ENCODE results near the gene EPB41L4B. TPM values are rescaled to one million over a fixed set of nuclear protein-coding genes. Genes with fewer than 3 reads are reported as not detected.

Gene EPB41L4B
- total RNA-seq, 2 donors from 2014 or later, result 41.9 to 122 TPM

DNA sequence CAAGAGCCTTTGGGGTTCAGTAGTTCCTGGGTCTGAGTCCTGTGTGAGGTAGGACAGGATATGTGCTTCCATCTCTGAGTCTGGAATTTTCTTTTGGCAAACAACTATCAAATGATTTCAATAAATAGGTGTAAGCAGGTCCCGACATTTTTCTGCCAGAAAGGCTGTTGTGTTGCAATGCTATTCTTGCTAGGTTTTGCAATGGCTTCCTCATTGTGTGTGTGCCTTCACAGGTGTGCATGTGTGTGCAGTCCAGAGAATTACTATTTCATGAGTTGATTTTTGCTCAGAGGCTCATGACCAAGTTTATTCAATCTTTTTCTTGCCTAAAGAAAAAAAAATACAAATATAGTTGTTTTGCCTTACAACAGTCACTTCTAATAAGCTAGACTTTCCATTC lies 89.3 kb downstream of the EPB41L4B start:
- WGBS, 2 donors, result 22 to 23% methylated on average over 1 of the region's 1 CpG
- TF ChIP-seq POLR2A (IDR thresholded peaks at IDR 0.05), result no peak
- TF ChIP-seq, protein P1, sequence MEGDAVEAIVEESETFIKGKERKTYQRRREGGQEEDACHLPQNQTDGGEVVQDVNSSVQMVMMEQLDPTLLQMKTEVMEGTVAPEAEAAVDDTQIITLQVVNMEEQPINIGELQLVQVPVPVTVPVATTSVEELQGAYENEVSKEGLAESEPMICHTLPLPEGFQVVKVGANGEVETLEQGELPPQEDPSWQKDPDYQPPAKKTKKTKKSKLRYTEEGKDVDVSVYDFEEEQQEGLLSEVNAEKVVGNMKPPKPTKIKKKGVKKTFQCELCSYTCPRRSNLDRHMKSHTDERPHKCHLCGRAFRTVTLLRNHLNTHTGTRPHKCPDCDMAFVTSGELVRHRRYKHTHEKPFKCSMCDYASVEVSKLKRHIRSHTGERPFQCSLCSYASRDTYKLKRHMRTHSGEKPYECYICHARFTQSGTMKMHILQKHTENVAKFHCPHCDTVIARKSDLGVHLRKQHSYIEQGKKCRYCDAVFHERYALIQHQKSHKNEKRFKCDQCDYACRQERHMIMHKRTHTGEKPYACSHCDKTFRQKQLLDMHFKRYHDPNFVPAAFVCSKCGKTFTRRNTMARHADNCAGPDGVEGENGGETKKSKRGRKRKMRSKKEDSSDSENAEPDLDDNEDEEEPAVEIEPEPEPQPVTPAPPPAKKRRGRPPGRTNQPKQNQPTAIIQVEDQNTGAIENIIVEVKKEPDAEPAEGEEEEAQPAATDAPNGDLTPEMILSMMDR (IDR thresholded peaks at IDR 0.05), result no peak
- H3K27ac ChIP-seq, result no peak overlapping the region
- no peak overlapping the region for H3K4me3 ChIP-seq
- H3K27me3 ChIP-seq, result no peaks in the 10 kb centered on the region
- peaks cover 7% of the 10 kb centered on the region for H3K4me1 ChIP-seq
- H3K36me3 ChIP-seq (replicated peaks in 1 of 2; ENCODE audit: insufficient read depth in 1 of 2, low read depth in 2 of 2), result no peaks in the 10 kb centered on the region
- DNase-seq (no peak), ATAC-seq (no peak)
- intact Hi-C loops (cut with DNase I), result loop anchor here (10.0 kb wide), 1 partner anchor 57 kb away; no protein-coding TSS in a partner anchor
- no peaks in the 10 kb centered on the region for H3K9me3 ChIP-seq

DNA sequence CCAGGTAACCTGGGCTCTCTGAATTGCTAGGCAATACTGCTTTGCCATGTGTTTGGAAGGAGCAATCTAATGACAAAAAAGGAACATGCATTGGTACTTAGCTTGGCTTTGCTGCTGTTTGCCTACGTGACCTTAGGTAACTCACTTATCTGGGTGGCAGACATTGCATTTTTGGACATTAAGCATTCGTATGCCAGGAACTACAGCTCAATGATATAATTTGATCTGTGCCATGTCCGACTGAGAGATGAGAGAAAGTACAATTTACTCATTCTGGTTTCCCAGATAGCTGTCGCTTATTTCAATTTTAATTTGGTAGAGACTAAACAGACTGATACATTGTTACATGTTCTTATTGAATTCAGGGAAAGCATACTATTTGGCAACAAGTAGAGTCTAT lies 90.6 kb downstream of the EPB41L4B start:
- Histone ChIP-seq H3K4me3 (no peak overlapping the region), H3K4me1 (peaks cover 7% of the 10 kb centered on the region), H3K27ac (no peak overlapping the region), H3K27me3 (no peaks in the 10 kb centered on the region), H3K36me3 (replicated peaks in 1 of 2; ENCODE audit: insufficient read depth in 1 of 2, low read depth in 2 of 2) (no peaks in the 10 kb centered on the region), H3K9me3 (no peaks in the 10 kb centered on the region)
- ATAC-seq, result no peak
- DNase-seq, result no peak
- intact Hi-C loops (cut with DNase I), result loop anchor here (10.0 kb wide), 1 partner anchor 55 kb away; no protein-coding TSS in a partner anchor
- WGBS, 2 donors, result 47 to 60% methylated on average over 4 of the region's 4 CpGs
- TF ChIP-seq, protein P1 (IDR thresholded peaks at IDR 0.05), result no peak
- TF ChIP-seq POLR2A (IDR thresholded peaks at IDR 0.05), result no peak

DNA sequence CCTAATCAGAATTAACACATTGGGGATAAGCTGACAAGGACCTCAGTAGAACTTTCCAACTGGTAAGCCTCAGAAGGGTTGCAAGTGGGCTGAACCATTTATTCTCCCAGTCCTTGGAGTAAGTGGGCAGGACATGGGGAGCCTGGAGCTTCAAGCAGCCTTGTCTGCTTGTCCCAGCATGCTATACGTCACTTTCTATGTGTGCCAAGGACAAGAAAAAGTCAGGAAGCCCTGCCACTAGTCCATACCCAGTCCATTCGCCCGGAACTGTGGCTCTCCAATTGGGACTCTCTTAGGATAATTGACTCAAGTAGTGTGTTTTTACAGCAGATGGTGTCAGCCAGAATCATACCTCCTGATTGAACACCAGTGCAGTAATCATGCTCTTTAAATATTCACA lies 91.2 kb downstream of the EPB41L4B start:
- H3K27ac ChIP-seq, result no peak overlapping the region
- peaks cover 7% of the 10 kb centered on the region for H3K4me1 ChIP-seq
- intact Hi-C loops (cut with DNase I), result loop anchor here (10.0 kb wide), 1 partner anchor 55 kb away; no protein-coding TSS in a partner anchor
- H3K27me3 ChIP-seq, result no peaks in the 10 kb centered on the region
- WGBS, 2 donors, result 33 to 75% methylated on average over 3 of the region's 3 CpGs
- no peak for ATAC-seq
- no peak for DNase-seq
- H3K4me3 ChIP-seq, result no peak overlapping the region
- no peaks in the 10 kb centered on the region for H3K36me3 ChIP-seq (replicated peaks in 1 of 2; ENCODE audit: insufficient read depth in 1 of 2, low read depth in 2 of 2)
- H3K9me3 ChIP-seq, result no peaks in the 10 kb centered on the region
- TF ChIP-seq, protein P1 (IDR thresholded peaks at IDR 0.05), result no peak
- no peak for TF ChIP-seq POLR2A (IDR thresholded peaks at IDR 0.05)

DNA sequence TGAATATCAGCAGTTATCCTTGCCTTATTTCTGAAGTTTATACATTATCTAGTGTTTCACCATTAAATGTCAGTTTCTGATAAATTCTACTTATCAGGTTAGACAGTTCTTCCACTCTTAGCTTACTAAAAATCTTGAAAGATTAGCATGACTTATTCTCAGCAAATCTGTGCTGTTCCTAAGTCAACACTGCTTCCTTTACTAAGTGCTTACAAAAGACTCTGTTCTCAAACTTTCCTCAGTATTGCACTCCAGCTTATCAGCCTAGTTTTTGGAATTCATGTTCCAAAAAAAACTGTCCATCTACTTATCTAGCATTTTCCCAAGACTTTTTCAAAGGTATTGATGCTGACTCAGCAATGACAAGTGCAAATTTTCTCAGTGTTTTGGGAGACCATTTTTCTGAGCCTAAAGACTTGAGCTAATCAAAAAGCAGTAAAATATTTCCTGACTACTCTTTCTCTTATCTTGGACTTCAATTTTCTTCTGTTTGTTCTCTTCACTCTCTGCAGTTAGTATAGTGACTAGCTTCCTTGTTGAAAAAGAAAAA lies 92.7 kb downstream of the EPB41L4B start:
- Histone ChIP-seq H3K36me3 (replicated peaks in 1 of 2; ENCODE audit: insufficient read depth in 1 of 2, low read depth in 2 of 2) (no peaks in the 10 kb centered on the region), H3K27me3 (no peaks in the 10 kb centered on the region), H3K9me3 (no peaks in the 10 kb centered on the region), H3K4me1 (peaks cover 7% of the 10 kb centered on the region), H3K27ac (no peak overlapping the region), H3K4me3 (no peak overlapping the region)
- ATAC-seq (no peak), DNase-seq (no peak)
- intact Hi-C loops (cut with DNase I), result no loop called here
- TF ChIP-seq, protein P1 (IDR thresholded peaks at IDR 0.05), result no peak
- TF ChIP-seq POLR2A (IDR thresholded peaks at IDR 0.05), result no peak

DNA sequence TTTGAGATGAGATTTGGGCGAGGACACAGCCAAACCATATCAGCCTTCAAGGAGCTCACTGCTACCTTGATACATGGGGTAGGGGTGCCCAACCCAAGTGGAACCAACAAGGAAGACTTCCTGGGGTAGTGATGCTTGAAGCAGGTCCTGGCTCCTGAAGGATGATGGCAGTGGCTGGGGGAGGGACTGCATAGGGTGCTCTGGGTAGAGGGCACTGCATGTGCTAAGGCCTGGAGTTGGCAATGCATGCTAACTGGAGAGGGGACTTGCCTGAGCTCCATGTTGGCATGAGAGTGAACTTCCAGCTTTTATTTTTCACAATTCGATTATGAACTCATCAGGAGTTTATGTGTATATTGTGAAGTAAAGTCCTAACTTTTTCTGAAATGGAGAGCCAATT lies 95.2 kb downstream of the EPB41L4B start:
- Histone ChIP-seq H3K9me3 (no peaks in the 10 kb centered on the region), H3K36me3 (replicated peaks in 1 of 2; ENCODE audit: insufficient read depth in 1 of 2, low read depth in 2 of 2) (no peaks in the 10 kb centered on the region), H3K4me3 (no peak overlapping the region), H3K4me1 (peaks cover 7% of the 10 kb centered on the region), H3K27ac (no peak overlapping the region), H3K27me3 (no peaks in the 10 kb centered on the region)
- ATAC-seq (no peak), DNase-seq (no peak)
- TF ChIP-seq, protein P1 (IDR thresholded peaks at IDR 0.05), result no peak
- no peak for TF ChIP-seq POLR2A (IDR thresholded peaks at IDR 0.05)
- WGBS, 2 donors, result 43 to 44% methylated on average over 2 of the region's 2 CpGs
- intact Hi-C loops (cut with DNase I), result no loop called here

Measured in body of pancreas (tissue), 4 donors.